ENCODE results near the gene PRODH2. TPM values are rescaled to one million over a fixed set of nuclear protein-coding genes. Genes with fewer than 3 reads are reported as not detected.

PRODH2 gene
- total and polyA plus RNA-seq, 10 of the 15 experiments (the other 5 are each of a cell fraction or from before 2014, with no cell fraction given), result 0.07 TPM; not detected in 9

GRCh38 chr19:35785339-35785627 lies 27.4 kb downstream of the PRODH2 start (continued):
- TF ChIP-seq FOXM1 (IDR thresholded peaks at IDR 0.05; ENCODE audit: low read depth, low read length) (no peak), SKIL (IDR thresholded peaks at IDR 0.05; ENCODE audit: low read depth, poor library complexity, severe bottlenecking) (no peak), SMAD5 (IDR thresholded peaks at IDR 0.05; ENCODE audit: low read depth) (no peak), NKRF (conservative IDR thresholded peaks at IDR 0.05) (no peak), SIN3A (IDR thresholded peaks at IDR 0.05; ENCODE audit: low read depth, low read length) (no peak), SPI1 (IDR thresholded peaks at IDR 0.05; ENCODE audit: borderline replicate concordance, insufficient read depth, low read depth, low read length) (no peak), HDAC6 (IDR thresholded peaks at IDR 0.05; ENCODE audit: unreplicated experiment) (no peak), HCFC1 (IDR thresholded peaks at IDR 0.05; ENCODE audit: low read length) (no peak), RAD21 (IDR thresholded peaks at IDR 0.05; ENCODE audit: insufficient read depth, low read depth, low read length) (no peak), RB1 (IDR thresholded peaks at IDR 0.05; ENCODE audit: borderline replicate concordance) (no peak), YY1 (IDR thresholded peaks at IDR 0.05; ENCODE audit: low read depth, low read length) (no peak)
